NCI-H146 (cell line): ENCODE measurements around the gene GTF2H4.
"Not testable (repeated sequence)": the region's sequence is repeated elsewhere in the genome, so short reads cannot be mapped to it uniquely, and the experiment has no call there.

Experiments
- DNase-seq: peaks from one replicate; lab custom pipeline; 2025; lab: John Stamatoyannopoulos, UW

The GTF2H4 gene

GRCh38 chr6:30907758-30908591, at the start of gene GTF2H4:
Gene GTF2H4, plus strand, starts transcription at chr6:30908207.
- peak; percentile 98 for DNase-seq

- DNase-seq: not testable (repeated sequence)
Measured at GRCh38 chr6:30859726-30860125, 48.3 kb upstream of the GTF2H4 start.

DNA sequence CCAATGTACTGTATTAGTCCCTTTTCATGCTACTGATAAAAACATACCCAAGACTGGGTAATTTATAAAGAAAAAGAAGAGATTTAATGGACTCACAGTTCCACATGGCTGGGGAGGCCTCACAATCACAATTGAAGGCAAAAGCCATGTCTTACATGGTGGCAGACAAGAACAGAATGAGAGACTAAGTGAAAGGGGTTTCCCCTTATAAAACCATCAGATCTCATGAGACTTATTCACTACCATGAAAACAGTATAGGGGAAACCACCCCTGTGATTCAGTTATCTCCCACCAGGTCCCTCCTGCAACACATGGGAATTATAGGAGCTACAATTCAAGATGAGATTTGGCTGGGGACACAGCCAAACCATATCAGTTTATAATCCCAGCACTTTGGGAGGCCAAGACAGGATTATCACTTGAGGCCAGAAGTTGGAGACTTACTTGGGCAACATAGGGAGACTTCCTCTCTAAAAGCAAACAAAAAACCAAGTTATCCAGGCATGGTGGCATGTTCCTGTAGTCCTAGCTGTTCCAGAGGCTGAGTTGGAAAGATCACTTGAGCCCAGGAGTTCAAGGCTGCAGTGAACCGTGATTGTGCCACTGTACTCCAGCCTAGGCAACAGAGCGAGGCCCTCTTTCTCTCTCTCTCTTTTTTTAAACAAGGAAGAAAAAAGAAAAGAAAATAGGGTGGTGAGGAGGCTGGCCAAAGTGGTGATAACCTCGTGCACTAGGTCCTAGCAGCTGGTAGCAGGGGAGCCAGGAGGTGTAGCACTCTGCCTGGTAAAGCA, 46.6 kb upstream of the GTF2H4 start:
- no peak for DNase-seq

DNA sequence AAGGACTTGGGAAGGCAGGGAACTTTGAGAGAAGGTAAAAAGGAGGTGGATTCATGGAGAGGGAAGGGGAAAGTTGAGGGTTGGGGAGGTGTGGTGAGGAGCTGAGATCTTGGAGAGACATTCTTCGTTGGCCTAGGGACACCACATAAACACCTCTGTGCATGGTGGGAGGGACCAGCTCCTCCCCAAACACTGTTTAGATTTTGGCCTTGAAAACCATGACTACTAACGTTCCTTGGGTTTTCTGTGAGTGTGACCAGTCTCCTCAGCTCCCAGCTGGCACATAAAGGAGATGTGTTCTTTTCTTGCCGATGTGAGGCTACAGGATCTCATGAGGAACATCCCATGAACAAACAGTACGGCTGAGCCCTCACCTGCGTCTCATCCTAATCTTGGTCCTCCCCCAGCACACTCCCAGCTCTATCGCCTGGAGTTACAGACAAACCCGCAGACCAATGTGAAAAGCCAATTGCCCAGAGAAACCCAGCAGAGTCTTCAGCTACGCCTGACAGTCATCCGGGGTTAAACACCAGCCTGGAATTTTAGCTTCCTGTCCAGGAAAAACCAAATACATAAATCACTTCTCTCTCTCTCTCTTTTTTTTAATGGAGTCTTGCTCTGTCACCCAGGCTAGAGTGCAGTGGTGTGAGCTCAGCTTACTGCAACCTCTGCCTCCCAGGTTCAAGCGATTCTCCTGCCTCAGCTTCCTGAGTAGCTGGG, 45.7 kb upstream of the GTF2H4 start:
- no peak for DNase-seq

DNA sequence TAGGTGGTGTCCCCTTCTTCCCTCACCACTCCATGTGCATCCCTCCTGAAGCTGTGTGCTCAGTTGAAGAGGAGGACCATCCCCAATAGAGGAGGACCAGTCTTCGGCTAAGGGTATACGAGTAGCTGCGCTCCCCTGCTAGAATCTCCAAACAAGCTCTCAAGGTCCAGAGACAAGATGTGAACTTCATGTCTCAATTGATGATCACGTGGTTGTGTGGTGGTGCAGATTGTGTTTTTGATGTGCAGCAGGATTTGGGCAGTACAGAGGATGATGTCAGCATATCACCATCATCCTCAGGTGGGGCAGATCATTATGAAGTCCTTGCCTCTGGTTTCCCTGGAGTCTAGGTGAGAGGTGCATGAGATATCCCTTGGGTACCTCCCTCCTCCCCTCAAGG, 43.7 kb upstream of the GTF2H4 start:
- DNase-seq: no peak

- not testable (repeated sequence) for DNase-seq
Measured at GRCh38 chr6:30869241-30869749, 38.7 kb upstream of the GTF2H4 start.

DNA sequence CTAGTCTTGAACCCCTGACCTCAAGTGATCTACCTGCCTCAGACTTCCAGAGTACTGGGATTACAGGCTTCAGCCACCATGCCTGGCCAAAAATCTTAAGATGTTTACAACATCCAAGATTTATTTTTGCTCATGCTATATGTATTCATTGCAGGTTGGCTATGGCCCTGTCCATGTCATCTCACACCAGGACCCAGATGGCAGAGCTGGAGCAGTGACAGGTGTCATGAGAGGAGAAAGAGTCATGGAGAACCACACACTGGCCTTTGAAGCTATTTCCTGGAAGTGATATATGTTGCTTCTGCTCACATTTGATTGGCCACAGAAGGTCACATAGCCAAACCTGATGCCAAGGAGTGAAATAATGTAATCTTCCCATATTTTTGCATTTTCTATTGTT, 37.5 kb upstream of the GTF2H4 start:
- DNase-seq: no peak

DNA sequence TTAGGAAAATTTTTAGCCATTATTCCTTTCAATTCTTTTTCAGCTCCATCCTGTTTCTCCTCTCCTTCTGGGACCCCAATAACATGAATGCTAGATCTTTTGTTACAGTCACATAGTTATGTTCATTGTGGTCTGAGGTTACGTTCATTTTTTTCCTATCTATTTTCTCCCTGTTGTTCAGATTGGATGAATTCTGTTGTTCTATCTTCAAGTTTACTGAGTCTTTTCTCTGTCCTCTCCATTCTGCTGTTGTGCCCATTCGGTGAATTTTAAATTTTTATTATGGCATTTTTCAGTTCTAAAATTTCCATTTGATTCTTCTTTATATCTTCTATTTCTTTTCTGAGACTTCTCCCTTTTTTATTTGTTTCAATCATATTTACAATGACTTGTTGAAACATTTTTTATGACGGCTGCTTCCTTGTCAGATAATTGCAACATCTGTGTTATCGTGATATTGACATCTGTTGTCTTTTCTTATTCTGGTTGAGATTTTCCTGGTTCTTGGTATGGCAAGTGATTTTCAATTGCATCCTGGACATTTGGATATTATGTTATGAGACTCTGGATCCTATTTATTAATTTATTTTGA, 36.3 kb upstream of the GTF2H4 start:
- DNase-seq: no peak

DNA sequence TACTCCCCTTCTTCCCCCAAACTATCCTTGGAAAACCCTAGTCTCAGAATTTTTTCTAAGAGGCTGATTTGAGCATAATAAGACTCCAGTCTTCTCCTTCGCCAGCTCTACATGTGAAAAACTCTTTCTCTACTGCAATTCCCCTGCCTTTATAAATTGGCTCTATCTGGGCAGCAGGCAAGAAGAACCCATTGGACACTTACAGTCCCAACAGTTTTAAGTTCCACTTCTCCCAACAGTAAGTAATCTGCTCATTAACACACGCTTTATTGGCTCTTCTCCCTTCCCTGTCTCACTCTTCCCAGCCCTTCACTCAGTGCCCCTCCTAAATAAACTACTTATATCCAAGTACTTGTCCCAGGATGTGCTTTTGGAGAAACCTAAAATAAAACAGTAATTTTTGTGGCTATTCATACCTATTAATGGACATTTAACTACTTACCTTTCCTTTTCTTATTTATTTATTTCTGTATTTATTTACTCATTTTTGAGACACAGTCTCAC, 34.8 kb upstream of the GTF2H4 start:
- no peak for DNase-seq

DNA sequence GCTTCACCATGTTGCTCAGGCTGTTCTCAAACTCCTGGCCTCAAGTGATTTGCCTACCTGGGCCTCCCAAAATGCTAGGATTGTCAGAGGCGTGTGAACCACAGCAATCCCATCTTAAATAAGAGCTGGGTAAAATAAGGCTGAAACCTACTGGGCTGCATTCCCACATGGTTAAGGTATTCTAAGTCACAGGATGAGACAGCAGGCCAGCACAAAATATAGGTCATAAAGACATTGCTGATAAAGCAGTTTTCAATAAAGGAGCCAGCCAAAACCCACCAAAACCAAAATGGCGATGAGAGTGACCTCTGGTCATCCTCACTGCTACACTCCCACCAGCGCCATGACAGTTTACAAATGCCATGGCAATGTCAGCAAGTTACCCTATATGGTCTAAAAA, 34.2 kb upstream of the GTF2H4 start:
- not testable (repeated sequence) for DNase-seq

DNA sequence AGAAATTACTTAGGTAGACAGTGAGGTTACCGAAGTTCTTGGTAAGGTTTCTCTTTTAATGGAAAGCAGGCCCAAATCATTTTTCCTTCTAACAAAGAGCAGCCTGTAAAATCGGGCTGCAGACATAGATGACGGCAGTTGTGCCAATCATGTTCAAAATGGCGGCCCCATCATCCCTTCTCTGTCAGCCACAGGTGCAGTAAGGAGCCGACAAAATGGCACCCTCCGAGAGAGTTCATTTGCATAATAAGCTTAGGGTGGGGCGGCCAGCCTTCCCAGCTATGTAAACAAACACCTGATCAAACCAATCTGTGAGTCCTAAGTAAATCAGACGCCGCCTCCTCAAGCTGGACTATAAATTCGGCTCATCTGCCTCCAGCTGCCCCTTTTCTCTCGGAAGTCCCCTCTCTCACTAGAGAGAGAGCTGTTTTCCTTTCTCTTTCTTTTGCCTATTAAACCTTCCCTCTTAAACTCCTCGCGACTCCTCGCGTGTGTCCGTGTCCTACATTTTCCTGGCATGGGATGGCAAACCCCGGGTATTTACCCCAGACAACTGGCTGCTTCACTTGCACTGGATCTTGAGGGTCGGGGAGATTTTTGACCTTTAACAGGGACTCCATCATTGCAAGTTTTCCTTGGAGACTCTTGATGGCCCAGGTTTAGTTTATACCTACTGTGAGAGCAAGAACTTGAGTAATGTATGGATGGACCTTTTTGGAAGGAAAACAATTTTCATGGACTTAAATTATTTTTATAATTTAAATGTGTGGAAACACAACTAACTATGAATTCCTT, 32.6 kb upstream of the GTF2H4 start:
- DNase-seq: peak; percentile 99

- DNase-seq: no peak
Measured at GRCh38 chr6:30876039-30876730, 31.8 kb upstream of the GTF2H4 start.

GRCh38 chr6:30877419-30878262, 30.4 kb upstream of the GTF2H4 start:
- DNase-seq: peak; percentile 85

DNA sequence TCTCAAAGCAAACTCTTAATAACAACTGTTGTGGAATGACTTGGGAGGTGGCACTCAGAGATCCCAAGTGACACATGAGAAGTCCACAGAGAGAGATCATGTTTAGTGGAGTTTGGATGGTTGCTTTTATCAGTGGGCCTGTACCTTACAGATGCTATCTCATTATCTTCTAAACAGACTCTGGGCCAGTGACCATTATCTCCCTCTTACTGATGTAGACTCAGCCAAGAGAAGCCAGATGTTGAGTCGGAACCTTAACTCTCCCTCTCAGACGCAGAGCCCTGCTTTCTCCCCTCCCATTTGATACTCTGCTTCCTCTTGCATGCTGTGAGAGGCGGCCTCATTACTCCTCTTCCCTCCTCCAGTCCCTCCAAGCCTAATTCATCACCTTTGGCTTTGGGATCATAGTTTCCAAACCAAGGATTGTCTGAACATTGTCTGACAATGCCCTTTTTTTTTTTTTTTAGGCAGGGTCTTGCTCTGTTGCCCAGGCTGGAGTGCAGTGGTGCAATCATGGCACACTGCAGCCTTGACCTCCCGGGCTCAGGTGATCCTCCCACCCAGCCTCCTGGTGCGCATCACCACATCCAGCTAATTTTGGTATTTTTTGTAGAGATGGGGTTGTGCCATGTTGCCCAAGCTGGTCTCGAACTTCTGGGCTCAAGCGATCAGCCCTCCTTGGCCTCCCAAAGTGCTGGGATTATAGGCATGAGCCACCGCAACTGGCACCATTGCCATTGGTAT, 28.2 kb upstream of the GTF2H4 start:
- no peak for DNase-seq

GRCh38 chr6:30880698-30881252, 27.2 kb upstream of the GTF2H4 start:
- DNase-seq: peak; percentile 89

DNA sequence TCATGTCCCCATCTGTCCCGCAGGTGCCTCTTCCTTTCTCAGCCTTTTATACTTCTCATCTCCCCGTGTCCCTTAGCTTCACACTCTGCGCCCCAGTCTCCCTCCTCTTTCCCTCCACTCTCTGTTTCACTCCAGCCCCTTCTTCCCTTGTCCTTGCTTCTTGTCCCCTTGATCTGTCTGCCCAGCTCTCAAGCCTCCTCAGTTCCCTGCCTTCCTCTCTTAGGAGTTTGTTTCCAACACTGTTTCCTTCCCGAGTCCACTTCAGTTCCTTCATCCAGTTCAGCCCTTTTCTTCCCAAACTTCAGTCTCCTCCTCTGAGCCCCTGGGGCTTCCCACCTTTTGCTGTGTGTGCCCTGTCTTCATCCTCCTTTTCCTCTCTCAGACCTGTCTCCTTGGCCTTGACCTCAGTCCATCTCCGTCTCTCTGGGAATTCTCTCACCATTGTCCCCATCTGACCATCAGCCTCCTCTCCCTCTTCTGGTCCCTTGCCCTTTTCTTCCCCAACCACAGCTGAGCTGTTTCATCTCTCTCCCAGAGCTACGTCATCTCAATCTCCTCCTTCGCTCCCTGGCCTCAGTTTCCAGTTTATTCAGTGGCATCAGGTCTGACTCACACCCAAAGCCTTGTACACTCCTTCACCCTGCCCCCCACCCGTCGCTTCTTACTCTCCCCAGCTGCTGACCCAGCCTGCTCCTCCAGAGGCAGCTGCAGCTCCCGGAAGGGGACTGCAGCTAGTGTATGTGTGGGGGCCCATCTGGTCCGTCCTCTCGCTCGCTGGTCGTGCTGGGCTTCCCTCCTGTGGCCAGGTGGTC, 26.4 kb upstream of the GTF2H4 start:
- peak; percentile 55 for DNase-seq

- DNase-seq: peak; percentile 30
Measured at GRCh38 chr6:30882204-30882758, 25.7 kb upstream of the GTF2H4 start.
